ENCODE measurements around the gene AKT1.
"Not testable (repeated sequence)": the region's sequence is repeated elsewhere in the genome, so short reads cannot be mapped to it uniquely, and the experiment has no call there.

AKT1 gene

GRCh38 chr14:104751539-104752422 lies 43.8 kb downstream of the AKT1 start:
- DNase-seq (ENCODE audit: insufficient read length): no peak
- TF ChIP-seq POLR2A (IDR thresholded peaks at IDR 0.05; ENCODE audit: low read depth, low read length) (no peak), POLR2AphosphoS5 (IDR thresholded peaks at IDR 0.05; ENCODE audit: low read depth, low read length) (no peak), TAF1 (IDR thresholded peaks at IDR 0.05; ENCODE audit: borderline replicate concordance, low read depth, low read length) (no peak)
- no peak for FAIRE-seq

- not testable (repeated sequence) for DNase-seq (ENCODE audit: insufficient read length); FAIRE-seq
Observed at GRCh38 chr14:104750753-104751057, 44.8 kb downstream of the AKT1 start.

GRCh38 chr14:104750056-104750752 lies 45.3 kb downstream of the AKT1 start:
- no peak for TF ChIP-seq TAF1 (IDR thresholded peaks at IDR 0.05; ENCODE audit: borderline replicate concordance, low read depth, low read length)
- no peak for TF ChIP-seq POLR2A (IDR thresholded peaks at IDR 0.05; ENCODE audit: low read depth, low read length)
- no peak for TF ChIP-seq POLR2AphosphoS5 (IDR thresholded peaks at IDR 0.05; ENCODE audit: low read depth, low read length)
- FAIRE-seq (no peak), DNase-seq (ENCODE audit: insufficient read length) (no peak)

- TF ChIP-seq POLR2A (IDR thresholded peaks at IDR 0.05; ENCODE audit: low read depth, low read length) (no peak), TAF1 (IDR thresholded peaks at IDR 0.05; ENCODE audit: borderline replicate concordance, low read depth, low read length) (no peak), POLR2AphosphoS5 (IDR thresholded peaks at IDR 0.05; ENCODE audit: low read depth, low read length) (no peak)
- DNase-seq (ENCODE audit: insufficient read length) (no peak), FAIRE-seq (no peak)
Observed at GRCh38 chr14:104749111-104749649, 46.4 kb downstream of the AKT1 start.

GRCh38 chr14:104747876-104748275 lies 47.7 kb downstream of the AKT1 start:
- DNase-seq (ENCODE audit: insufficient read length): no peak
- FAIRE-seq: no peak
- TF ChIP-seq TAF1 (IDR thresholded peaks at IDR 0.05; ENCODE audit: borderline replicate concordance, low read depth, low read length) (no peak), POLR2AphosphoS5 (IDR thresholded peaks at IDR 0.05; ENCODE audit: low read depth, low read length) (no peak)

GRCh38 chr14:104746934-104747481 lies 48.5 kb downstream of the AKT1 start:
- no peak for TF ChIP-seq TAF1 (IDR thresholded peaks at IDR 0.05; ENCODE audit: borderline replicate concordance, low read depth, low read length)
- TF ChIP-seq POLR2AphosphoS5 (IDR thresholded peaks at IDR 0.05; ENCODE audit: low read depth, low read length): no peak
- TF ChIP-seq POLR2A (IDR thresholded peaks at IDR 0.05; ENCODE audit: low read depth, low read length): no peak
- DNase-seq (ENCODE audit: insufficient read length): no peak

GRCh38 chr14:104746071-104746545 lies 49.4 kb downstream of the AKT1 start:
- FAIRE-seq (peak; percentile 61), DNase-seq (ENCODE audit: insufficient read length) (no peak)
- TF ChIP-seq POLR2A (IDR thresholded peaks at IDR 0.05; ENCODE audit: low read depth, low read length) (no peak), TAF1 (IDR thresholded peaks at IDR 0.05; ENCODE audit: borderline replicate concordance, low read depth, low read length) (no peak), POLR2AphosphoS5 (IDR thresholded peaks at IDR 0.05; ENCODE audit: low read depth, low read length) (no peak)

More at GRCh38 chr14:104746934-104747481, 48.5 kb downstream of the AKT1 start:
- FAIRE-seq: no peak

- DNase-seq (ENCODE audit: insufficient read length): no peak
- TF ChIP-seq POLR2AphosphoS5 (IDR thresholded peaks at IDR 0.05; ENCODE audit: low read depth, low read length): no peak
- no peak for TF ChIP-seq TAF1 (IDR thresholded peaks at IDR 0.05; ENCODE audit: borderline replicate concordance, low read depth, low read length)
- no peak for TF ChIP-seq POLR2A (IDR thresholded peaks at IDR 0.05; ENCODE audit: low read depth, low read length)
- FAIRE-seq: no peak
Observed at GRCh38 chr14:104745431-104745830, 50.1 kb downstream of the AKT1 start.

GRCh38 chr14:104744484-104744883 lies 51.1 kb downstream of the AKT1 start:
- no peak for TF ChIP-seq POLR2A (IDR thresholded peaks at IDR 0.05; ENCODE audit: low read depth, low read length)
- no peak for TF ChIP-seq TAF1 (IDR thresholded peaks at IDR 0.05; ENCODE audit: borderline replicate concordance, low read depth, low read length)
- TF ChIP-seq POLR2AphosphoS5 (IDR thresholded peaks at IDR 0.05; ENCODE audit: low read depth, low read length): no peak
- DNase-seq (ENCODE audit: insufficient read length) (no peak), FAIRE-seq (no peak)

- TF ChIP-seq POLR2A (IDR thresholded peaks at IDR 0.05; ENCODE audit: low read depth, low read length): no peak
- no peak for TF ChIP-seq TAF1 (IDR thresholded peaks at IDR 0.05; ENCODE audit: borderline replicate concordance, low read depth, low read length)
- no peak for TF ChIP-seq POLR2AphosphoS5 (IDR thresholded peaks at IDR 0.05; ENCODE audit: low read depth, low read length)
- DNase-seq (ENCODE audit: insufficient read length) (no peak), FAIRE-seq (no peak)
Observed at GRCh38 chr14:104743461-104744380, 51.8 kb downstream of the AKT1 start.
